K562 (cell line): Measurements from ENCODE around the gene NBEAL2. TPM values are rescaled to one million over a fixed set of nuclear protein-coding genes. Genes with fewer than 3 reads are reported as not detected.

ENCODE experiments used
- AFF4 ChIP-seq: sonication (generic); formaldehyde crosslinking; IDR thresholded peaks from 2 replicates; pipeline ENCODE4 v1.8.0; 2023; ENCODE audit warnings: mild to moderate bottlenecking, missing genetic modification reagents
- ARID1B ChIP-seq: fragments of 450-650 bp; IDR thresholded peaks from 2 replicates; pipeline ENCODE4 v1.6.1; 2016; ENCODE audit warnings: antibody characterized with exemption, mild to moderate bottlenecking, inconsistent platforms
- C11orf30 ChIP-seq: fragments of 450-650 bp; IDR thresholded peaks from 2 replicates; pipeline ENCODE4 v1.6.1; 2016; ENCODE audit warnings: low read depth, mild to moderate bottlenecking
- CREB3L1 ChIP-seq: fragments of 450-650 bp; IDR thresholded peaks from 2 replicates; pipeline ENCODE4 v1.6.1; 2014; ENCODE audit warnings: low read depth, mild to moderate bottlenecking, moderate library complexity, borderline replicate concordance
- DPF2 ChIP-seq: fragments of 450-650 bp; IDR thresholded peaks from 2 replicates; pipeline ENCODE4 v1.6.1; 2016
- JUND ChIP-seq, 2 experiments: IDR thresholded peaks; 2 replicates in 1 of 2; 3 replicates in 1 of 2; pipeline ENCODE4 v1.6.1; 2011; ENCODE audit warnings: borderline replicate concordance in 2 of 2, low read depth in 2 of 2, low read length in 2 of 2, improper control_type of control experiment in 1 of 2, missing biosample characterization in 1 of 2, missing genetic modification characterization in 1 of 2, missing genetic modification reagents in 1 of 2
- KDM5B ChIP-seq: fragments of 200-600 bp; sonication (generic); IDR thresholded peaks from 2 replicates; pipeline ENCODE4 v1.6.1; 2012; ENCODE audit warnings: low read depth, mild to moderate bottlenecking, moderate library complexity, low read length, control low read depth, inconsistent platforms; ENCODE audit not compliant: insufficient replicate concordance
- RREB1 ChIP-seq: fragments of 250-450 bp; sonication (Bioruptor Pico); IDR thresholded peaks from 2 replicates; pipeline ENCODE4 v1.4.0; 2020
- SMAD4 ChIP-seq: fragments of 250-450 bp; sonication (Bioruptor Pico); conservative IDR thresholded peaks from 2 replicates; pipeline ENCODE4 v1.8.0; 2021; ENCODE audit warnings: inconsistent platforms, mild to moderate bottlenecking, moderate library complexity
- SMARCE1 ChIP-seq: fragments of 450-650 bp; IDR thresholded peaks from 2 replicates; pipeline ENCODE4 v1.7.1; 2016; ENCODE audit warnings: mild to moderate bottlenecking
- SRSF7 ChIP-seq: fragments of 200-400 bp; formaldehyde crosslinking; optimal IDR thresholded peaks from 2 replicates; pipeline ENCODE3; 2017; ENCODE audit warnings: mild to moderate bottlenecking, low read depth, low read length
- TGIF2 ChIP-seq: sonication (generic); formaldehyde crosslinking; IDR thresholded peaks from 2 replicates; pipeline ENCODE4 v1.8.1; 2022; ENCODE audit warnings: mild to moderate bottlenecking, missing genetic modification reagents, moderate library complexity
- YBX1 ChIP-seq: fragments of 450-650 bp; IDR thresholded peaks from 2 replicates; pipeline ENCODE4 v1.7.1; 2016; ENCODE audit warnings: mild to moderate bottlenecking
- ZKSCAN1 ChIP-seq: fragments of 150-350 bp; IDR thresholded peaks from 2 replicates; pipeline ENCODE4 v1.6.1; 2016; ENCODE audit warnings: low read depth, low read length
- ZNF143 ChIP-seq: sonication (generic); formaldehyde crosslinking; IDR thresholded peaks from 2 replicates; pipeline ENCODE4 v1.9.0; 2022; ENCODE audit warnings: mild to moderate bottlenecking, missing genetic modification reagents
- ZNF175 ChIP-seq: fragments of 200-800 bp; sonication (Bioruptor generic); IDR thresholded peaks from 2 replicates; pipeline ENCODE4 v1.6.1; 2016; ENCODE audit warnings: low read depth, mild to moderate bottlenecking, missing genetic modification characterization, missing compliant biosample characterization
- polyA plus RNA-seq, 8 experiments: library from polyadenylated mRNA; depleted of rRNA in 4 of 8; stranded (reverse) in 5 of 8; unstranded in 3 of 8; fragments of >200 nt; fragmentation: Nextera tagmentation in 2 of 8; fragmentation: Illumina TruSeq in 1 of 8; extraction: Ambion mirVana in 2 of 8; extraction: Trizol in 1 of 8; gene quantifications; 2 replicates each; pipeline versions ENCODE4 v1.2.1 to v1.2.3, GENCODE V29; 2011 to 2014; ENCODE audit warnings: inconsistent platforms in 1 of 8, missing spikeins in 1 of 8
- total RNA-seq, 7 experiments: library from RNA; depleted of rRNA in 6 of 7; stranded (reverse); fragments of >200 nt in 6 of 7; fragmentation: Illumina TruSeq in 2 of 7; extraction: Trizol in 2 of 7; gene quantifications; 2 replicates each; pipeline versions ENCODE4 v1.2.1 to v1.2.3, GENCODE V29; 2011 to 2021; ENCODE audit warnings: low replicate concordance in 1 of 7

NBEAL2 gene
- total and polyA plus RNA-seq, 9 of the 15 experiments (the other 6 are each of a cell fraction or from before 2014, with no cell fraction given): 0.06 to 114 (median 29.6) TPM

- peak; percentile 79; the same call in 1 of the 2 replicates for TF ChIP-seq CREB3L1
- TF ChIP-seq ZNF175: peak; percentile 64
- peak; percentile 93 for TF ChIP-seq DPF2
- TF ChIP-seq ZKSCAN1: no peak
- TF ChIP-seq KDM5B: no peak
- no peak for TF ChIP-seq YBX1
- TF ChIP-seq SMAD4 (CRISPR knock-in tag): peak; percentile 93
- no peak for TF ChIP-seq SRSF7
- TF ChIP-seq C11orf30: peak; percentile 39; the same call in 1 of the 2 replicates
- TF ChIP-seq TGIF2 (CRISPR knock-in tag): no peak
- peak; percentile 93 for TF ChIP-seq SMARCE1
- no peak for TF ChIP-seq AFF4 (CRISPR knock-in tag)
- 0 out of 2 replicates have a peak, but pooled peaks have one; percentile 30 for TF ChIP-seq RREB1 (CRISPR knock-in tag)
- TF ChIP-seq ARID1B: peak; percentile 87
- peak; percentile 91 for TF ChIP-seq JUND (IDR thresholded peaks at IDR 0.05; ENCODE audit: borderline replicate concordance, low read depth, low read length)
- TF ChIP-seq JUND (tag; IDR thresholded peaks at IDR 0.05; ENCODE audit: borderline replicate concordance, low read depth, low read length): peak; percentile 89
- no peak for TF ChIP-seq ZNF143 (CRISPR knock-in tag)
Measured at GRCh38 chr3:46947981-46948791, 31.3 kb upstream of the NBEAL2 start (continued).
